GM12865 (cell line): Measurements from ENCODE around the gene MPC1.

Experiments
- DNase-seq: peaks from one replicate; pipeline ENCODE4 v3.0.0; 2010; ENCODE audit warnings: low read depth
- H3K4me3 ChIP-seq: 2 replicates; pipeline ENCODE4 v1.5.1; 2011; ENCODE audit warnings: mild to moderate bottlenecking, low read depth, low read length, control low read depth
- CTCF ChIP-seq: IDR thresholded peaks from 2 replicates; pipeline ENCODE4 v1.5.1; 2011; ENCODE audit warnings: low read length, control low read depth, low read depth, inconsistent platforms; ENCODE audit not compliant: insufficient read depth; ENCODE audit errors: missing control alignments

MPC1 gene

GRCh38 chr6:166382933-166383801 lies at the start of gene MPC1:
TSS of gene MPC1 (minus strand) at chr6:166382940. CDS start at chr6:166382876, 64 bp downstream.
- peak; percentile 98 for DNase-seq
- H3K4me3 ChIP-seq, result peak within 1 kb of the TSS; percentile 92
- TF ChIP-seq CTCF, result no peak

GRCh38 chr6:166430269-166430668 lies 47.5 kb upstream of the MPC1 start:
- TF ChIP-seq CTCF, result no peak
- H3K4me3 ChIP-seq, result no peak overlapping the region
- DNase-seq, result no peak

- H3K4me3 ChIP-seq, result no peak overlapping the region
- TF ChIP-seq CTCF, result no peak
- no peak for DNase-seq
Observed at GRCh38 chr6:166424431-166424830, 41.7 kb upstream of the MPC1 start.

GRCh38 chr6:166423781-166424180 lies 41.0 kb upstream of the MPC1 start:
- TF ChIP-seq CTCF, result no peak
- no peak overlapping the region for H3K4me3 ChIP-seq
- DNase-seq, result no peak

GRCh38 chr6:166423051-166423745 lies 40.5 kb upstream of the MPC1 start:
- no peak overlapping the region for H3K4me3 ChIP-seq
- no peak for DNase-seq
- TF ChIP-seq CTCF, result no peak

GRCh38 chr6:166422201-166422940 lies 39.6 kb upstream of the MPC1 start:
- no peak overlapping the region for H3K4me3 ChIP-seq
- no peak for TF ChIP-seq CTCF
- no peak for DNase-seq
